GM12872 (cell line): Measurements from ENCODE around the gene C1orf105.

Experiments used
- CTCF ChIP-seq: IDR thresholded peaks from 3 replicates; pipeline ENCODE4 v1.5.1; 2011; ENCODE audit warnings: low read depth, mild to moderate bottlenecking, low read length, moderate library complexity; ENCODE audit not compliant: insufficient read depth

Gene C1orf105

GRCh38 chr1:172446547-172446946 lies 26.1 kb downstream of the C1orf105 start:
- no peak for TF ChIP-seq CTCF

- no peak for TF ChIP-seq CTCF
Observed at GRCh38 chr1:172447641-172448040, 27.2 kb downstream of the C1orf105 start.

- no peak for TF ChIP-seq CTCF
Observed at GRCh38 chr1:172448995-172449584, 28.6 kb downstream of the C1orf105 start.

GRCh38 chr1:172449585-172450523 lies 29.4 kb downstream of the C1orf105 start:
- TF ChIP-seq CTCF: peak; percentile 97

- no peak for TF ChIP-seq CTCF
Observed at GRCh38 chr1:172450524-172450885, 30.0 kb downstream of the C1orf105 start.

- no peak for TF ChIP-seq CTCF
Observed at GRCh38 chr1:172451002-172451443, 30.5 kb downstream of the C1orf105 start.

- no peak for TF ChIP-seq CTCF
Observed at GRCh38 chr1:172452536-172453152, 32.2 kb downstream of the C1orf105 start.
